Effector memory CD4-positive, alpha-beta T cell (primary cell): Measurements from ENCODE around the gene PLEKHA4.
"Not testable (repeated sequence)": the region's sequence is repeated elsewhere in the genome, so short reads cannot be mapped to it uniquely, and the experiment has no call there.

Source experiments
- DNase-seq, 3 donors: peaks; one replicate each; pipeline ENCODE4 v3.0.0-alpha.2; 2020
- H3K27ac ChIP-seq: 2 replicates; pipeline ENCODE4 v1.7.0; 2013; ENCODE audit warnings: mild to moderate bottlenecking, low read length, moderate library complexity; ENCODE audit not compliant: insufficient read depth, poor library complexity, severe bottlenecking
- H3K27me3 ChIP-seq: replicated peaks from 2 replicates; pipeline ENCODE4 v1.7.0; 2013; ENCODE audit warnings: mild to moderate bottlenecking, low read length; ENCODE audit not compliant: insufficient read depth, control insufficient read depth, poor library complexity, severe bottlenecking
- H3K36me3 ChIP-seq: 2 replicates; pipeline ENCODE4 v1.7.0; 2013; ENCODE audit warnings: mild to moderate bottlenecking, low read length, moderate library complexity; ENCODE audit not compliant: control insufficient read depth, insufficient read depth
- H3K4me1 ChIP-seq: 2 replicates; pipeline ENCODE4 v1.7.0; 2013; ENCODE audit warnings: low read length, mild to moderate bottlenecking; ENCODE audit not compliant: control insufficient read depth, insufficient read depth, poor library complexity, severe bottlenecking
- H3K4me3 ChIP-seq: 2 replicates; pipeline ENCODE4 v1.7.0; 2013; ENCODE audit warnings: low read length, low read depth, mild to moderate bottlenecking; ENCODE audit not compliant: insufficient read depth, poor library complexity, severe bottlenecking
- H3K9me3 ChIP-seq: 2 replicates; pipeline ENCODE4 v1.7.0; 2013; ENCODE audit warnings: mild to moderate bottlenecking, low read length, moderate library complexity; ENCODE audit not compliant: control insufficient read depth

PLEKHA4 gene

GRCh38 chr19:48874303-48875135 is 6.1 kb upstream of the PLEKHA4 start:
- Histone ChIP-seq H3K4me1 (peaks cover 34% of the 10 kb centered on the region), H3K27ac (peak overlapping the region; percentile 100), H3K36me3 (peaks cover 33% of the 10 kb centered on the region), H3K9me3 (no peaks in the 10 kb centered on the region), H3K27me3 (no peaks in the 10 kb centered on the region), H3K4me3 (peak overlapping the region; percentile 99)
- peak in 2 of 3 donors; percentile 36 to 59 for DNase-seq

GRCh38 chr19:48873476-48874302 is 5.3 kb upstream of the PLEKHA4 start:
- no peaks in the 10 kb centered on the region for H3K9me3 ChIP-seq
- H3K36me3 ChIP-seq = peaks cover 33% of the 10 kb centered on the region
- no peak for DNase-seq
- peak overlapping the region; percentile 99 for H3K4me3 ChIP-seq
- H3K27ac ChIP-seq = peak overlapping the region; percentile 100
- H3K4me1 ChIP-seq = peaks cover 34% of the 10 kb centered on the region
- H3K27me3 ChIP-seq = no peaks in the 10 kb centered on the region

GRCh38 chr19:48872884-48873475 is 4.6 kb upstream of the PLEKHA4 start:
- H3K27ac ChIP-seq = peak overlapping the region; percentile 100
- DNase-seq = peak; percentile 62 to 72 (median 72)
- no peaks in the 10 kb centered on the region for H3K9me3 ChIP-seq
- peak overlapping the region; percentile 99 for H3K4me3 ChIP-seq
- H3K27me3 ChIP-seq = no peaks in the 10 kb centered on the region
- peaks cover 34% of the 10 kb centered on the region for H3K4me1 ChIP-seq
- H3K36me3 ChIP-seq = peaks cover 33% of the 10 kb centered on the region

GRCh38 chr19:48872182-48872883 is 3.9 kb upstream of the PLEKHA4 start, which contains the start of gene PPP1R15A:
PPP1R15A (plus strand) TSS chr19:48872421; CDS start chr19:48873234, 813 bp downstream.
- Histone ChIP-seq H3K27ac (peak within 1 kb of the TSS; percentile 100), H3K4me3 (peak within 1 kb of the TSS; percentile 99), H3K27me3 (no peaks in the 10 kb centered on the region), H3K4me1 (peaks cover 34% of the 10 kb centered on the region), H3K36me3 (peaks cover 33% of the 10 kb centered on the region), H3K9me3 (no peaks in the 10 kb centered on the region)
- DNase-seq = peak; percentile 98 to 99 (median 98)

- Histone ChIP-seq H3K4me3 (peak overlapping the region; percentile 99), H3K36me3 (peaks cover 32% of the 10 kb centered on the region), H3K27ac (peak overlapping the region; percentile 100), H3K4me1 (peaks cover 34% of the 10 kb centered on the region)
- H3K27me3 ChIP-seq, H3K9me3 ChIP-seq, DNase-seq: not testable (repeated sequence)
Measured at GRCh38 chr19:48871471-48872181, 3.2 kb upstream of the PLEKHA4 start.

- no peaks in the 10 kb centered on the region for H3K27me3 ChIP-seq
- H3K36me3 ChIP-seq = peaks cover 19% of the 10 kb centered on the region
- peaks cover 20% of the 10 kb centered on the region for H3K4me1 ChIP-seq
- H3K9me3 ChIP-seq = no peaks in the 10 kb centered on the region
- H3K4me3 ChIP-seq = no peak overlapping the region
- H3K27ac ChIP-seq = no peak overlapping the region
- no peak for DNase-seq
Measured at GRCh38 chr19:48870048-48870447, 1.6 kb upstream of the PLEKHA4 start.

- Histone ChIP-seq H3K36me3 (peaks cover 5% of the 10 kb centered on the region), H3K4me1 (no peaks in the 10 kb centered on the region), H3K27me3 (no peaks in the 10 kb centered on the region), H3K27ac (no peak overlapping the region), H3K9me3 (no peaks in the 10 kb centered on the region), H3K4me3 (no peak overlapping the region)
- no peak for DNase-seq
Measured at GRCh38 chr19:48867746-48868113, 687 bp downstream of the PLEKHA4 start.

GRCh38 chr19:48867123-48867745 is 1.2 kb downstream of the PLEKHA4 start:
- no peak for DNase-seq
- Histone ChIP-seq H3K4me1 (no peaks in the 10 kb centered on the region), H3K9me3 (no peaks in the 10 kb centered on the region), H3K4me3 (no peak overlapping the region), H3K27me3 (no peaks in the 10 kb centered on the region), H3K36me3 (no peaks in the 10 kb centered on the region), H3K27ac (no peak overlapping the region)

- no peak overlapping the region for H3K4me3 ChIP-seq
- no peaks in the 10 kb centered on the region for H3K4me1 ChIP-seq
- no peak for DNase-seq
- H3K36me3 ChIP-seq = no peaks in the 10 kb centered on the region
- no peaks in the 10 kb centered on the region for H3K9me3 ChIP-seq
- H3K27ac ChIP-seq = no peak overlapping the region
- no peaks in the 10 kb centered on the region for H3K27me3 ChIP-seq
Measured at GRCh38 chr19:48866692-48867091, 1.7 kb downstream of the PLEKHA4 start.
